K562 (cell line): Measurements from ENCODE around the gene DOK4. TPM values are rescaled to one million over a fixed set of nuclear protein-coding genes. Genes with fewer than 3 reads are reported as not detected.

Source experiments
- ARID2 ChIP-seq: fragments of 450-650 bp; IDR thresholded peaks from 2 replicates; pipeline ENCODE4 v1.6.1; 2017; ENCODE audit warnings: antibody characterized with exemption, mild to moderate bottlenecking
- ARNT ChIP-seq, 2 experiments: fragments of 450-650 bp; IDR thresholded peaks; 2 replicates each; pipeline ENCODE4 v1.6.1; 2016; ENCODE audit warnings: mild to moderate bottlenecking in 1 of 2
- CHCHD3 ChIP-seq: fragments of 250-450 bp; sonication (Bioruptor Pico); IDR thresholded peaks from 2 replicates; pipeline ENCODE4 v2.1.2; 2022; ENCODE audit warnings: mild to moderate bottlenecking
- CHD2 ChIP-seq: IDR thresholded peaks from 2 replicates; pipeline ENCODE4 v1.6.1; 2011; ENCODE audit warnings: low read depth, low read length
- ETV1 ChIP-seq: fragments of 450-650 bp; conservative IDR thresholded peaks from 2 replicates; pipeline ENCODE4 v1.6.1; 2016; ENCODE audit warnings: missing genetic modification characterization, control low read depth, low read depth, missing compliant biosample characterization
- GTF2F1 ChIP-seq: IDR thresholded peaks from 2 replicates; pipeline ENCODE4 v1.6.1; 2011; ENCODE audit warnings: low read depth, low read length, improper control_type of control experiment
- IFI16 ChIP-seq: fragments of 250-450 bp; sonication (Bioruptor Pico); IDR thresholded peaks from 2 replicates; pipeline ENCODE4 v2.1.2; 2022; ENCODE audit warnings: mild to moderate bottlenecking, inconsistent platforms
- KDM2B ChIP-seq: fragments of 250-450 bp; sonication (Bioruptor Pico); IDR thresholded peaks from 2 replicates; pipeline ENCODE4 v1.8.0; 2021; ENCODE audit warnings: mild to moderate bottlenecking, moderate library complexity
- KLF13 ChIP-seq: fragments of 450-650 bp; IDR thresholded peaks from 2 replicates; pipeline ENCODE4 v1.6.1; 2016; ENCODE audit warnings: missing genetic modification characterization, low read depth, mild to moderate bottlenecking, missing compliant biosample characterization, moderate library complexity, borderline replicate concordance
- MLLT1 ChIP-seq, 2 experiments: fragments of 450-650 bp; IDR thresholded peaks; 2 replicates each; pipeline ENCODE4 v1.6.1; 2016
- PHF8 ChIP-seq: fragments of 200-600 bp; sonication (generic); IDR thresholded peaks from 2 replicates; pipeline ENCODE4 v1.6.1; 2012; ENCODE audit warnings: mixed run types, mild to moderate bottlenecking, inconsistent platforms, low read length, moderate library complexity, borderline replicate concordance
- POLR2B ChIP-seq: fragments of 450-650 bp; IDR thresholded peaks from 2 replicates; pipeline ENCODE4 v1.6.1; 2018; ENCODE audit warnings: low read depth; ENCODE audit not compliant: partially characterized antibody
- RFX5 ChIP-seq: IDR thresholded peaks from 2 replicates; pipeline ENCODE4 v1.6.1; 2011; ENCODE audit warnings: low read depth, mild to moderate bottlenecking, improper control_type of control experiment, low read length
- SIN3B ChIP-seq: fragments of 450-650 bp; IDR thresholded peaks from 2 replicates; pipeline ENCODE4 v1.6.1; 2017; ENCODE audit warnings: low read depth, mild to moderate bottlenecking, moderate library complexity
- SNRNP70 ChIP-seq: fragments of 200-400 bp; formaldehyde crosslinking; optimal IDR thresholded peaks from 2 replicates; pipeline ENCODE3; 2017; ENCODE audit warnings: low read depth, low read length
- SRF ChIP-seq, 2 experiments: fragments of 250-450, 450-650 bp in 1 of 2; sonication (Bioruptor Pico) in 1 of 2; sonication (generic) in 1 of 2; formaldehyde crosslinking; IDR thresholded peaks; 2 replicates each; pipeline versions ENCODE4 v1.5.0 to v1.5.1; 2020 to 2022; ENCODE audit warnings: mild to moderate bottlenecking in 1 of 2, missing genetic modification reagents in 1 of 2
- TCFL5 ChIP-seq: fragments of 250-450 bp; sonication (Bioruptor Pico); conservative IDR thresholded peaks from 2 replicates; pipeline ENCODE4 v1.6.1; 2021; ENCODE audit warnings: mild to moderate bottlenecking, moderate library complexity, matching md5 sums
- TFAP4 ChIP-seq: sonication (generic); formaldehyde crosslinking; IDR thresholded peaks from 2 replicates; pipeline ENCODE4 v1.8.0; 2022; ENCODE audit warnings: missing genetic modification reagents, mild to moderate bottlenecking, moderate library complexity, borderline replicate concordance
- TRIM28 ChIP-seq: fragments of 450-650 bp; IDR thresholded peaks from 2 replicates; pipeline ENCODE4 v1.6.1; 2017
- ZEB2 ChIP-seq: fragments of 450-650 bp; IDR thresholded peaks from 2 replicates; pipeline ENCODE4 v1.6.1; 2016
- ZNF143 ChIP-seq: sonication (generic); formaldehyde crosslinking; IDR thresholded peaks from 2 replicates; pipeline ENCODE4 v1.9.0; 2022; ENCODE audit warnings: mild to moderate bottlenecking, missing genetic modification reagents
- ZNF224 ChIP-seq: sonication (generic); formaldehyde crosslinking; IDR thresholded peaks from 2 replicates; pipeline ENCODE4 v1.8.0; 2022; ENCODE audit warnings: mild to moderate bottlenecking, missing genetic modification reagents
- ZNF384 ChIP-seq: IDR thresholded peaks from 2 replicates; pipeline ENCODE4 v1.6.1; 2012; ENCODE audit warnings: low read depth, low read length, improper control_type of control experiment
- ZNF778 ChIP-seq: fragments of 450-650 bp; formaldehyde crosslinking; IDR thresholded peaks from 2 replicates; pipeline ENCODE4 v1.4.0; 2020; ENCODE audit warnings: mild to moderate bottlenecking, moderate library complexity
- polyA plus RNA-seq, 8 experiments: library from polyadenylated mRNA; depleted of rRNA in 4 of 8; stranded (reverse) in 5 of 8; unstranded in 3 of 8; fragments of >200 nt; fragmentation: Nextera tagmentation in 2 of 8; fragmentation: Illumina TruSeq in 1 of 8; extraction: Ambion mirVana in 2 of 8; extraction: Trizol in 1 of 8; gene quantifications; 2 replicates each; pipeline versions ENCODE4 v1.2.1 to v1.2.3, GENCODE V29; 2011 to 2014; ENCODE audit warnings: inconsistent platforms in 1 of 8, missing spikeins in 1 of 8
- total RNA-seq, 7 experiments: library from RNA; depleted of rRNA in 6 of 7; stranded (reverse); fragments of >200 nt in 6 of 7; fragmentation: Illumina TruSeq in 2 of 7; extraction: Trizol in 2 of 7; gene quantifications; 2 replicates each; pipeline versions ENCODE4 v1.2.1 to v1.2.3, GENCODE V29; 2011 to 2021; ENCODE audit warnings: low replicate concordance in 1 of 7
- TF ChIP-seq, protein P1 (sequence below): fragments of 450-650 bp; IDR thresholded peaks from 2 replicates; pipeline ENCODE4 v1.6.1; 2017; ENCODE audit warnings: antibody characterized with exemption
- TF ChIP-seq, protein P2 (sequence below): fragments of 450-650 bp; IDR thresholded peaks from 2 replicates; pipeline ENCODE4 v1.6.1; 2016; ENCODE audit warnings: antibody characterized with exemption

The DOK4 gene
- total and polyA plus RNA-seq, 9 of the 15 experiments (the other 6 are each of a cell fraction or from before 2014, with no cell fraction given) = 0.10 to 14.4 (median 8.3) TPM

GRCh38 chr16:57475711-57476339 is 10.5 kb downstream of the DOK4 start (continued):
- TF ChIP-seq, protein P1, sequence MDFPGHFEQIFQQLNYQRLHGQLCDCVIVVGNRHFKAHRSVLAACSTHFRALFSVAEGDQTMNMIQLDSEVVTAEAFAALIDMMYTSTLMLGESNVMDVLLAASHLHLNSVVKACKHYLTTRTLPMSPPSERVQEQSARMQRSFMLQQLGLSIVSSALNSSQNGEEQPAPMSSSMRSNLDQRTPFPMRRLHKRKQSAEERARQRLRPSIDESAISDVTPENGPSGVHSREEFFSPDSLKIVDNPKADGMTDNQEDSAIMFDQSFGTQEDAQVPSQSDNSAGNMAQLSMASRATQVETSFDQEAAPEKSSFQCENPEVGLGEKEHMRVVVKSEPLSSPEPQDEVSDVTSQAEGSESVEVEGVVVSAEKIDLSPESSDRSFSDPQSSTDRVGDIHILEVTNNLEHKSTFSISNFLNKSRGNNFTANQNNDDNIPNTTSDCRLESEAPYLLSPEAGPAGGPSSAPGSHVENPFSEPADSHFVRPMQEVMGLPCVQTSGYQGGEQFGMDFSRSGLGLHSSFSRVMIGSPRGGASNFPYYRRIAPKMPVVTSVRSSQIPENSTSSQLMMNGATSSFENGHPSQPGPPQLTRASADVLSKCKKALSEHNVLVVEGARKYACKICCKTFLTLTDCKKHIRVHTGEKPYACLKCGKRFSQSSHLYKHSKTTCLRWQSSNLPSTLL = no peak
- no peak for TF ChIP-seq POLR2B
- no peak for TF ChIP-seq PHF8
- no peak for TF ChIP-seq CHCHD3 (CRISPR knock-in tag)
- TF ChIP-seq TRIM28 = no peak
- no peak for TF ChIP-seq SNRNP70
- no peak for TF ChIP-seq ZNF224 (CRISPR knock-in tag)
- TF ChIP-seq MLLT1 (IDR thresholded peaks at IDR 0.05) = no peak
- TF ChIP-seq KLF13 = 0 out of 2 replicates have a peak, but pooled peaks have one; percentile 58
- no peak for TF ChIP-seq ZNF778 (CRISPR knock-in tag)
- TF ChIP-seq TFAP4 (CRISPR knock-in tag) = peak; percentile 73
- TF ChIP-seq ZNF384 = no peak; the same call in 1 of the 2 replicates
- no peak for TF ChIP-seq KDM2B (CRISPR knock-in tag)
- TF ChIP-seq SRF (CRISPR knock-in tag; IDR thresholded peaks at IDR 0.05) = peak in 1 of 2 experiments; percentile 94; a peak in 1 of 4 replicates
- TF ChIP-seq ETV1 (tag) = peak; percentile 87
- TF ChIP-seq RFX5 = no peak
- TF ChIP-seq CHD2 = peak; percentile 25; the same call in 1 of the 2 replicates
- TF ChIP-seq GTF2F1 = no peak
- TF ChIP-seq, protein P2, sequence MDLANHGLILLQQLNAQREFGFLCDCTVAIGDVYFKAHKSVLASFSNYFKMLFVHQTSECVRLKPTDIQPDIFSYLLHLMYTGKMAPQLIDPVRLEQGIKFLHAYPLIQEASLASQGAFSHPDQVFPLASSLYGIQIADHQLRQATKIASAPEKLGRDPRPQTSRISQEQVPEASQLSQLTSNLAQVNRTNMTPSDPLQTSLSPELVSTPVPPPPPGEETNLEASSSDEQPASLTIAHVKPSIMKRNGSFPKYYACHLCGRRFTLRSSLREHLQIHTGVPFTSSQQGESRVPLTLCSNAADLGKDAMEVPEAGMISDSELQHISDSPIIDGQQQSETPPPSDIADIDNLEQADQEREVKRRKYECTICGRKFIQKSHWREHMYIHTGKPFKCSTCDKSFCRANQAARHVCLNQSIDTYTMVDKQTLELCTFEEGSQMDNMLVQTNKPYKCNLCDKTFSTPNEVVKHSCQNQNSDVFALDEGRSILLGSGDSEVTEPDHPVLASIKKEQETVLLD = no peak
- no peak for TF ChIP-seq SIN3B
- TF ChIP-seq IFI16 (CRISPR knock-in tag) = no peak
- peak; percentile 54; the same call in 1 of the 2 replicates for TF ChIP-seq ARID2
- no peak for TF ChIP-seq ARNT (IDR thresholded peaks at IDR 0.05)
- TF ChIP-seq ZEB2 = 0 out of 2 replicates have a peak, but pooled peaks have one; percentile 22
- TF ChIP-seq TCFL5 (CRISPR knock-in tag) = no peak
- no peak for TF ChIP-seq ZNF143 (CRISPR knock-in tag)
